HL-60 (cell line): ENCODE measurements around the gene DAP.
"Not testable (repeated sequence)": the region's sequence is repeated elsewhere in the genome, so short reads cannot be mapped to it uniquely, and the experiment has no call there.

Experiments
- DNase-seq, 2 experiments: peaks; one replicate each; pipeline ENCODE4 v3.0.0-alpha.2; 2010 to 2020; ENCODE audit warnings: low read depth in 1 of 2, low spot score in 1 of 2
- H3K27ac ChIP-seq: fragments of 250-450 bp; sonication (Bioruptor Pico); replicated peaks from 2 replicates; pipeline ENCODE4 v1.5.1; 2020; ENCODE audit warnings: mild to moderate bottlenecking, moderate library complexity
- H3K27me3 ChIP-seq: fragments of 250-450 bp; sonication (Bioruptor Pico); 2 replicates; pipeline ENCODE4 v1.5.1; 2021; ENCODE audit warnings: mild to moderate bottlenecking, moderate library complexity; ENCODE audit not compliant: insufficient read depth, poor library complexity, severe bottlenecking
- H3K4me3 ChIP-seq: replicated peaks from 2 replicates; pipeline ENCODE4 v1.5.1; 2011; ENCODE audit warnings: mild to moderate bottlenecking, control low read depth, low read length; ENCODE audit not compliant: insufficient read depth
- GABPA ChIP-seq: IDR thresholded peaks from 2 replicates; pipeline ENCODE4 v1.6.1; 2012; ENCODE audit warnings: low read depth
- POLR2AphosphoS5 ChIP-seq: IDR thresholded peaks from 2 replicates; pipeline ENCODE4 v1.6.1; 2012; ENCODE audit warnings: low read depth
- REST ChIP-seq: IDR thresholded peaks from 2 replicates; pipeline ENCODE4 v1.6.1; 2012; ENCODE audit warnings: low read depth; ENCODE audit not compliant: insufficient replicate concordance
- SPI1 ChIP-seq: IDR thresholded peaks from 2 replicates; pipeline ENCODE4 v1.6.1; 2012; ENCODE audit warnings: low read depth, mild to moderate bottlenecking, borderline replicate concordance
- TF ChIP-seq, protein P1 (sequence below): IDR thresholded peaks from one replicate; pipeline ENCODE4 v1.5.1; 2011; ENCODE audit warnings: low read length, control low read depth, inconsistent platforms; ENCODE audit not compliant: insufficient read depth

The DAP gene

GRCh38 chr5:10632110-10632761 lies 128.8 kb downstream of the DAP start:
- Histone ChIP-seq H3K4me3 (peak overlapping the region; percentile 20), H3K27me3 (no peaks in the 10 kb centered on the region), H3K27ac (peak overlapping the region; percentile 79)
- peak; percentile 82 to 96 for DNase-seq
- TF ChIP-seq SPI1, result peak; percentile 86
- no peak for TF ChIP-seq REST
- peak; percentile 41; the same call in 1 of the 2 replicates for TF ChIP-seq POLR2AphosphoS5
- no peak; the same call in 1 of the 2 replicates for TF ChIP-seq GABPA
- TF ChIP-seq, protein P1, sequence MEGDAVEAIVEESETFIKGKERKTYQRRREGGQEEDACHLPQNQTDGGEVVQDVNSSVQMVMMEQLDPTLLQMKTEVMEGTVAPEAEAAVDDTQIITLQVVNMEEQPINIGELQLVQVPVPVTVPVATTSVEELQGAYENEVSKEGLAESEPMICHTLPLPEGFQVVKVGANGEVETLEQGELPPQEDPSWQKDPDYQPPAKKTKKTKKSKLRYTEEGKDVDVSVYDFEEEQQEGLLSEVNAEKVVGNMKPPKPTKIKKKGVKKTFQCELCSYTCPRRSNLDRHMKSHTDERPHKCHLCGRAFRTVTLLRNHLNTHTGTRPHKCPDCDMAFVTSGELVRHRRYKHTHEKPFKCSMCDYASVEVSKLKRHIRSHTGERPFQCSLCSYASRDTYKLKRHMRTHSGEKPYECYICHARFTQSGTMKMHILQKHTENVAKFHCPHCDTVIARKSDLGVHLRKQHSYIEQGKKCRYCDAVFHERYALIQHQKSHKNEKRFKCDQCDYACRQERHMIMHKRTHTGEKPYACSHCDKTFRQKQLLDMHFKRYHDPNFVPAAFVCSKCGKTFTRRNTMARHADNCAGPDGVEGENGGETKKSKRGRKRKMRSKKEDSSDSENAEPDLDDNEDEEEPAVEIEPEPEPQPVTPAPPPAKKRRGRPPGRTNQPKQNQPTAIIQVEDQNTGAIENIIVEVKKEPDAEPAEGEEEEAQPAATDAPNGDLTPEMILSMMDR, result no peak

GRCh38 chr5:10631316-10631996 lies 129.6 kb downstream of the DAP start:
- peak overlapping the region; percentile 79 for H3K27ac ChIP-seq
- peak in 1 of 2 experiments; percentile 41 for DNase-seq
- peak overlapping the region; percentile 20 for H3K4me3 ChIP-seq
- TF ChIP-seq POLR2AphosphoS5, result no peak
- TF ChIP-seq SPI1, result no peak
- TF ChIP-seq GABPA, result no peak
- TF ChIP-seq, protein P1, result no peak
- no peak for TF ChIP-seq REST
- H3K27me3 ChIP-seq, result no peaks in the 10 kb centered on the region

DNA sequence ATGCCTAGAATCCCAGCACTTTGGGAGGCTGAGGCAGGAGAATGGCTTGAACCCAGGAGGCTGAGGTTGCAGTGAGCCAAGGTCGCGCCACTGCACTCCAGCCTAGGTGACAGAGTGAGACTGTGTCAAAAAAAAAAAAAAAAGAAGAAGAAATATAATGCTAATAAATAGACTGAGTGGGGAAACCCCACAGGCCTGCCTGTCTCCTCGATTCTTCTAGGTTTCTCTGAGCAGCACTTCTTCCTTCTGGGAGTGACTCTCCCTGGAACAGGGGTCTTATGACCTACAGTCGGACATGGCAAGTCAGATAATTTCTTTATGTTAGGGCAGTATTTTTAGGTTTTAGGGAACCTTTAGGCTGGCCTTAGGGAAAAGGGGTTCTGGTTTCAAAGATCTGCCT lies 130.3 kb downstream of the DAP start:
- H3K27me3 ChIP-seq, result not testable (repeated sequence)
- H3K27ac ChIP-seq, result peak overlapping the region; percentile 79

DNA sequence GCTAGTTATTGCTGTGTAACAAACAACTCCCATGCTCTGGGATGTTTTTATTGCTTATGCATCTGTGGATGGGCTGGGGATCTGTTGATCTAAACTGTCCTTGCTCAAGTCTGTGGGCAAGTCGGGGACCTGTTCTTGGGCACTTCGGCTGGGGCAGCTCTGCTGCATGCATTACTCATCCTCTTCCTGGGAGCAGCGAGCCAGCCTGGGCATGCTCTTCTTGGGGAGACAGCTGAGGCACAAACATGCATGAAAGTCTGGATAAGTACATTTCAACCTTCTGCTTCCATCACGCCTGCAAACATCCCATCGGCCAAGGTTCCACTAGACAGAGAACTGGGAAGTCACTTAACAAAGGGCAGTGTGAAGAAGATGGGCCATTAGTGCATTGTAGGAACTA lies 130.9 kb downstream of the DAP start:
- TF ChIP-seq REST (no peak), GABPA (no peak)
- TF ChIP-seq, protein P1, result no peak

More for the DNA sequence above, 130.3 kb downstream of the DAP start:
- H3K4me3 ChIP-seq, DNase-seq: not testable (repeated sequence)

More for the DNA sequence above, 130.9 kb downstream of the DAP start:
- no peak for DNase-seq
- Histone ChIP-seq H3K27ac (peak overlapping the region; percentile 10; the same call in 1 of the 2 replicates), H3K27me3 (no peaks in the 10 kb centered on the region), H3K4me3 (no peak overlapping the region)
